ENCODE results near the gene KAZN.

The KAZN gene

GRCh38 chr1:14800500-14801076 is 202.1 kb downstream of the KAZN start:
- H3K4me3 ChIP-seq (ENCODE audit: low read depth, low read length) = no peak overlapping the region
- no peak for DNase-seq (ENCODE audit: low read depth)

- H3K4me3 ChIP-seq (ENCODE audit: low read depth, low read length) = no peak overlapping the region
- no peak for DNase-seq (ENCODE audit: low read depth)
These were observed 204.7 kb downstream of the KAZN start for GRCh38 chr1:14803002-14803789.

- DNase-seq (ENCODE audit: low read depth) = no peak
- no peak overlapping the region for H3K4me3 ChIP-seq (ENCODE audit: low read depth, low read length)
These were observed 206.1 kb downstream of the KAZN start for GRCh38 chr1:14804626-14805025.

- DNase-seq (ENCODE audit: low read depth) = no peak
- H3K4me3 ChIP-seq (ENCODE audit: low read depth, low read length) = no peak overlapping the region
These were observed 208.3 kb downstream of the KAZN start for GRCh38 chr1:14806772-14807171.

- no peak for DNase-seq (ENCODE audit: low read depth)
- H3K4me3 ChIP-seq (ENCODE audit: low read depth, low read length) = no peak overlapping the region
These were observed 210.3 kb downstream of the KAZN start for GRCh38 chr1:14808768-14809167.

GRCh38 chr1:14809191-14809981 is 210.9 kb downstream of the KAZN start:
- H3K4me3 ChIP-seq (ENCODE audit: low read depth, low read length) = no peak overlapping the region
- no peak for DNase-seq (ENCODE audit: low read depth)

GRCh38 chr1:14810595-14811361 is 212.3 kb downstream of the KAZN start:
- no peak for DNase-seq (ENCODE audit: low read depth)
- H3K4me3 ChIP-seq (ENCODE audit: low read depth, low read length) = no peak overlapping the region

GRCh38 chr1:14811573-14811972 is 213.1 kb downstream of the KAZN start:
- no peak overlapping the region for H3K4me3 ChIP-seq (ENCODE audit: low read depth, low read length)
- DNase-seq (ENCODE audit: low read depth) = no peak

GRCh38 chr1:14812189-14812588 is 213.7 kb downstream of the KAZN start:
- no peak overlapping the region for H3K4me3 ChIP-seq (ENCODE audit: low read depth, low read length)
- DNase-seq (ENCODE audit: low read depth) = no peak

GRCh38 chr1:14815175-14815877 is 216.8 kb downstream of the KAZN start:
- H3K4me3 ChIP-seq (ENCODE audit: low read depth, low read length) = no peak overlapping the region
- DNase-seq (ENCODE audit: low read depth) = no peak

- no peak for DNase-seq (ENCODE audit: low read depth)
- no peak overlapping the region for H3K4me3 ChIP-seq (ENCODE audit: low read depth, low read length)
These were observed 219.0 kb downstream of the KAZN start for GRCh38 chr1:14817223-14818170.

GRCh38 chr1:14820295-14821085 is 222.0 kb downstream of the KAZN start:
- H3K4me3 ChIP-seq (ENCODE audit: low read depth, low read length) = no peak overlapping the region
- DNase-seq (ENCODE audit: low read depth) = no peak

GRCh38 chr1:14822493-14822892 is 224.0 kb downstream of the KAZN start:
- no peak for DNase-seq (ENCODE audit: low read depth)
- H3K4me3 ChIP-seq (ENCODE audit: low read depth, low read length) = no peak overlapping the region

GRCh38 chr1:14822996-14823395 is 224.5 kb downstream of the KAZN start:
- DNase-seq (ENCODE audit: low read depth) = no peak
- H3K4me3 ChIP-seq (ENCODE audit: low read depth, low read length) = no peak overlapping the region

- no peak overlapping the region for H3K4me3 ChIP-seq (ENCODE audit: low read depth, low read length)
- no peak for DNase-seq (ENCODE audit: low read depth)
These were observed 225.9 kb downstream of the KAZN start for GRCh38 chr1:14824314-14824915.

- H3K4me3 ChIP-seq (ENCODE audit: low read depth, low read length) = no peak overlapping the region
- DNase-seq (ENCODE audit: low read depth) = no peak
These were observed 226.9 kb downstream of the KAZN start for GRCh38 chr1:14825396-14825795.

GRCh38 chr1:14826172-14826636 is 227.7 kb downstream of the KAZN start:
- DNase-seq (ENCODE audit: low read depth) = no peak
- H3K4me3 ChIP-seq (ENCODE audit: low read depth, low read length) = no peak overlapping the region
